HG03571 (cell line): ENCODE measurements around the gene OR52K1.

ENCODE experiments used
- ATAC-seq: cut with Tn5 transposase; IDR thresholded peaks from one replicate; pipeline ENCODE4 v1.9.1; 2021; ENCODE audit not compliant: unreplicated experiment

OR52K1 gene

GRCh38 chr11:4482445-4482844, at the start of gene OR52K1:
Gene OR52K1 (plus strand): TSS chr11:4482646. CDS start chr11:4488901, 6,255 bp downstream.
- no peak for ATAC-seq

GRCh38 chr11:4433856-4434255, 48.6 kb upstream of the OR52K1 start:
- no peak for ATAC-seq

GRCh38 chr11:4436411-4436810, 46.0 kb upstream of the OR52K1 start:
- no peak for ATAC-seq

GRCh38 chr11:4441515-4441914, 40.9 kb upstream of the OR52K1 start:
- no peak for ATAC-seq

- no peak for ATAC-seq
Measured at GRCh38 chr11:4443232-4443891, 39.1 kb upstream of the OR52K1 start.

- ATAC-seq, result no peak
Measured at GRCh38 chr11:4448995-4449394, 33.5 kb upstream of the OR52K1 start, which contains the start of gene OR52K2. Gene OR52K2 (plus strand): TSS chr11:4449295. CDS start chr11:4449340, 45 bp downstream.

GRCh38 chr11:4453118-4453517, 29.3 kb upstream of the OR52K1 start:
- no peak for ATAC-seq

GRCh38 chr11:4454021-4454420, 28.4 kb upstream of the OR52K1 start:
- no peak for ATAC-seq

- ATAC-seq, result no peak
Measured at GRCh38 chr11:4455419-4455818, 27.0 kb upstream of the OR52K1 start.

- peak; percentile 85 for ATAC-seq
Measured at GRCh38 chr11:4459500-4459899, 22.9 kb upstream of the OR52K1 start.

GRCh38 chr11:4460151-4460550, 22.3 kb upstream of the OR52K1 start:
- ATAC-seq, result no peak

- ATAC-seq, result no peak
Measured at GRCh38 chr11:4464216-4465159, 18.0 kb upstream of the OR52K1 start.

GRCh38 chr11:4465407-4465806, 17.0 kb upstream of the OR52K1 start:
- ATAC-seq, result no peak

- ATAC-seq, result no peak
Measured at GRCh38 chr11:4466131-4466870, 16.1 kb upstream of the OR52K1 start.

GRCh38 chr11:4466871-4467442, 15.5 kb upstream of the OR52K1 start:
- no peak for ATAC-seq

- ATAC-seq, result no peak
Measured at GRCh38 chr11:4467811-4468606, 14.4 kb upstream of the OR52K1 start.

GRCh38 chr11:4479644-4480043, 2.8 kb upstream of the OR52K1 start:
- no peak for ATAC-seq

- ATAC-seq, result no peak
Measured at GRCh38 chr11:4480577-4481239, 1.7 kb upstream of the OR52K1 start.

- ATAC-seq, result no peak
Measured at GRCh38 chr11:4481240-4481582, 1.2 kb upstream of the OR52K1 start.

- ATAC-seq, result no peak
Measured at GRCh38 chr11:4484310-4484709, 1.9 kb downstream of the OR52K1 start.
